WTC11 (cell line): ENCODE data around the gene KIAA1586. TPM values are rescaled to one million over a fixed set of nuclear protein-coding genes. Genes with fewer than 3 reads are reported as not detected.
"Not testable (repeated sequence)": the region's sequence is repeated elsewhere in the genome, so short reads cannot be mapped to it uniquely, and the experiment has no call there.

Source experiments
- ATAC-seq: fragments of 200-7000 bp; cut with Tn5 transposase; 2 replicates; pipeline ENCODE4 v1.10.0; 2021; ENCODE audit warnings: mild to moderate bottlenecking, moderate library complexity
- CTCF ChIA-PET: fragments of 300-600 bp; sonication (Branson Sonifier 250); formaldehyde crosslinking; loops from one replicate; lab custom pipeline; 2021; ENCODE audit warnings: antibody characterized with exemption; lab: Charles Lee
- POLR2A ChIA-PET: fragments of 350-600 bp; sonication (Branson Sonifier 250); formaldehyde crosslinking; loops from one replicate; lab custom pipeline; 2021; ENCODE audit warnings: antibody characterized with exemption; lab: Charles Lee
- DNase-seq: peaks from one replicate; pipeline ENCODE4 v3.0.0; 2021; ENCODE audit warnings: low spot score
- H3K27ac Mint-ChIP-seq: 2 replicates; pipeline ENCODE4 v1.8.0; 2021; ENCODE audit warnings: mixed read lengths
- H3K27me3 Mint-ChIP-seq: 2 replicates; pipeline ENCODE4 v1.8.0; 2021; ENCODE audit warnings: low read depth, mild to moderate bottlenecking, moderate library complexity, mixed read lengths
- H3K36me3 Mint-ChIP-seq: 2 replicates; pipeline ENCODE4 v1.8.0; 2021; ENCODE audit warnings: mixed read lengths
- H3K4me1 Mint-ChIP-seq: 2 replicates; pipeline ENCODE4 v1.8.0; 2022; ENCODE audit warnings: mixed read lengths
- H3K4me3 Mint-ChIP-seq: 2 replicates; pipeline ENCODE4 v1.8.0; 2021; ENCODE audit warnings: mild to moderate bottlenecking, moderate library complexity, mixed read lengths
- H3K9me3 Mint-ChIP-seq: 2 replicates; pipeline ENCODE4 v1.8.0; 2021; ENCODE audit warnings: mixed read lengths
- CBFB ChIP-seq: sonication (generic); formaldehyde crosslinking; IDR thresholded peaks from 2 replicates; pipeline ENCODE4 v1.8.1; 2022; ENCODE audit warnings: mild to moderate bottlenecking, low read depth, missing genetic modification reagents
- CREB1 ChIP-seq: sonication (generic); formaldehyde crosslinking; IDR thresholded peaks from 2 replicates; pipeline ENCODE4 v1.8.0; 2023; ENCODE audit warnings: mild to moderate bottlenecking, missing genetic modification reagents
- ESRRA ChIP-seq: sonication (generic); formaldehyde crosslinking; IDR thresholded peaks from 2 replicates; pipeline ENCODE4 v1.8.1; 2022; ENCODE audit warnings: mild to moderate bottlenecking, missing genetic modification reagents, borderline replicate concordance
- FOXJ3 ChIP-seq: sonication (generic); formaldehyde crosslinking; IDR thresholded peaks from 2 replicates; pipeline ENCODE4 v1.9.0; 2021; ENCODE audit warnings: missing genetic modification reagents, mild to moderate bottlenecking, borderline replicate concordance
- JAZF1 ChIP-seq: fragments of 250-450 bp; sonication (Bioruptor Pico); IDR thresholded peaks from 2 replicates; pipeline ENCODE4 v1.9.0; 2021; ENCODE audit warnings: moderate library complexity, mild to moderate bottlenecking, inconsistent platforms
- MYBL2 ChIP-seq: sonication (generic); formaldehyde crosslinking; IDR thresholded peaks from 2 replicates; pipeline ENCODE4 v1.8.1; 2023; ENCODE audit warnings: mild to moderate bottlenecking, moderate library complexity, missing genetic modification reagents
- NR1H2 ChIP-seq: sonication (generic); formaldehyde crosslinking; IDR thresholded peaks from 2 replicates; pipeline ENCODE4 v1.9.0; 2021; ENCODE audit warnings: mild to moderate bottlenecking, moderate library complexity, missing genetic modification reagents
- RELA ChIP-seq: sonication (generic); formaldehyde crosslinking; IDR thresholded peaks from 2 replicates; pipeline ENCODE4 v1.8.1; 2022; ENCODE audit warnings: missing genetic modification reagents, mild to moderate bottlenecking, borderline replicate concordance
- SP1 ChIP-seq: sonication (generic); formaldehyde crosslinking; conservative IDR thresholded peaks from 2 replicates; pipeline ENCODE4 v1.8.1; 2022; ENCODE audit warnings: missing genetic modification reagents
- TEAD1 ChIP-seq: sonication (generic); formaldehyde crosslinking; IDR thresholded peaks from 2 replicates; pipeline ENCODE4 v1.8.0; 2022; ENCODE audit warnings: mild to moderate bottlenecking, missing genetic modification reagents
- TP53 ChIP-seq: sonication (generic); formaldehyde crosslinking; IDR thresholded peaks from 2 replicates; pipeline ENCODE4 v1.8.1; 2023; ENCODE audit warnings: mild to moderate bottlenecking, missing genetic modification reagents
- ZNF121 ChIP-seq: sonication (generic); formaldehyde crosslinking; IDR thresholded peaks from 2 replicates; pipeline ENCODE4 v1.8.0; 2023; ENCODE audit warnings: missing genetic modification reagents
- ZNF219 ChIP-seq: sonication (generic); formaldehyde crosslinking; IDR thresholded peaks from 2 replicates; pipeline ENCODE4 v1.8.0; 2023; ENCODE audit warnings: missing genetic modification reagents, mild to moderate bottlenecking, borderline replicate concordance
- ZNF232 ChIP-seq: sonication (generic); formaldehyde crosslinking; IDR thresholded peaks from 2 replicates; pipeline ENCODE4 v1.8.0; 2022; ENCODE audit warnings: mild to moderate bottlenecking, missing genetic modification reagents
- ZNF263 ChIP-seq: sonication (generic); formaldehyde crosslinking; IDR thresholded peaks from 2 replicates; pipeline ENCODE4 v1.8.1; 2022; ENCODE audit warnings: low read depth, mild to moderate bottlenecking, moderate library complexity, missing genetic modification reagents
- ZNF317 ChIP-seq: sonication (generic); formaldehyde crosslinking; IDR thresholded peaks from 2 replicates; pipeline ENCODE4 v1.8.1; 2023; ENCODE audit warnings: low read depth, mild to moderate bottlenecking, moderate library complexity, missing genetic modification reagents, borderline replicate concordance
- ZNF396 ChIP-seq: fragments of 250-450 bp; sonication (Bioruptor Pico); IDR thresholded peaks from 2 replicates; pipeline ENCODE4 v1.8.0; 2021; ENCODE audit warnings: mild to moderate bottlenecking, moderate library complexity, borderline replicate concordance
- total RNA-seq: library from RNA; stranded (reverse); gene quantifications from 3 replicates; pipeline ENCODE4 v1.2.3, GENCODE V29; 2021
- TF ChIP-seq, protein P1 (sequence below): fragments of 250-450 bp; sonication (Bioruptor Pico); IDR thresholded peaks from 2 replicates; pipeline ENCODE4 v1.9.0; 2021; ENCODE audit warnings: mild to moderate bottlenecking
- TF ChIP-seq, protein P2 (sequence below): sonication (generic); formaldehyde crosslinking; IDR thresholded peaks from 2 replicates; pipeline ENCODE4 v1.8.1; 2023; ENCODE audit warnings: mild to moderate bottlenecking, missing genetic modification reagents, borderline replicate concordance
- TF ChIP-seq, protein P3 (sequence below): sonication (generic); formaldehyde crosslinking; IDR thresholded peaks from 2 replicates; pipeline ENCODE4 v1.8.1; 2022; ENCODE audit warnings: mild to moderate bottlenecking, moderate library complexity, missing genetic modification reagents
- TF ChIP-seq, protein P4 (sequence below): sonication (generic); formaldehyde crosslinking; IDR thresholded peaks from 2 replicates; pipeline ENCODE4 v1.8.1; 2023; ENCODE audit warnings: mild to moderate bottlenecking, missing genetic modification reagents
- TF ChIP-seq, protein P5 (sequence below): sonication (generic); formaldehyde crosslinking; IDR thresholded peaks from 2 replicates; pipeline ENCODE4 v1.8.1; 2023; ENCODE audit warnings: mild to moderate bottlenecking, missing genetic modification reagents, moderate library complexity

The KIAA1586 gene
- total RNA-seq, 1 experiment from 2014 or later = 17.2 TPM

DNA sequence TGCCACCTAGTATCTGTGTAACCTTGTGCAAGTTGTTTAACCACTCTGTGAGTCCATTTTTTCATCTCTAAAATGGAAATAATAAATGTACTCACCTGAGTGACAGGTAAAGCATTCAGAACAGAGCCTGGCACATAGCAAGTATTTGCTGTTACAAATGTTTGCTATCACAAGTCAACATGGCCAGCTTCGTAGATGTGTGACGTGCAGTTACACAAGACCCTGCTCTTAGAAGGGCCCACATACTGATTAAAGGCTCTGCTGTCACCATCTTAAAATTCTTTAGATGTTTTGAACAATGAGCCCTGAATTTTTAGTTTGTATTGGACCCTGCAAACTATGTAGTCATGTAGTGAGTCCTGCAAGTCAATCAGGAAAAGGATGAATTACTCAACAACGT is 40.4 kb upstream of the KIAA1586 start:
- no peaks in the 10 kb centered on the region for H3K4me1 Mint-ChIP-seq
- no peaks in the 10 kb centered on the region for H3K36me3 Mint-ChIP-seq
- no peak overlapping the region for H3K27ac Mint-ChIP-seq
- no peak for ATAC-seq
- DNase-seq = no peak
- TF ChIP-seq ZNF396 (CRISPR knock-in tag) = no peak
- no peak for TF ChIP-seq CBFB (CRISPR knock-in tag)
- TF ChIP-seq, protein P1, sequence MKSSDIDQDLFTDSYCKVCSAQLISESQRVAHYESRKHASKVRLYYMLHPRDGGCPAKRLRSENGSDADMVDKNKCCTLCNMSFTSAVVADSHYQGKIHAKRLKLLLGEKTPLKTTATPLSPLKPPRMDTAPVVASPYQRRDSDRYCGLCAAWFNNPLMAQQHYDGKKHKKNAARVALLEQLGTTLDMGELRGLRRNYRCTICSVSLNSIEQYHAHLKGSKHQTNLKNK (CRISPR knock-in tag) = no peak
- no peak for TF ChIP-seq ZNF219 (CRISPR knock-in tag)
- no peak for TF ChIP-seq TEAD1 (CRISPR knock-in tag)
- TF ChIP-seq, protein P2, sequence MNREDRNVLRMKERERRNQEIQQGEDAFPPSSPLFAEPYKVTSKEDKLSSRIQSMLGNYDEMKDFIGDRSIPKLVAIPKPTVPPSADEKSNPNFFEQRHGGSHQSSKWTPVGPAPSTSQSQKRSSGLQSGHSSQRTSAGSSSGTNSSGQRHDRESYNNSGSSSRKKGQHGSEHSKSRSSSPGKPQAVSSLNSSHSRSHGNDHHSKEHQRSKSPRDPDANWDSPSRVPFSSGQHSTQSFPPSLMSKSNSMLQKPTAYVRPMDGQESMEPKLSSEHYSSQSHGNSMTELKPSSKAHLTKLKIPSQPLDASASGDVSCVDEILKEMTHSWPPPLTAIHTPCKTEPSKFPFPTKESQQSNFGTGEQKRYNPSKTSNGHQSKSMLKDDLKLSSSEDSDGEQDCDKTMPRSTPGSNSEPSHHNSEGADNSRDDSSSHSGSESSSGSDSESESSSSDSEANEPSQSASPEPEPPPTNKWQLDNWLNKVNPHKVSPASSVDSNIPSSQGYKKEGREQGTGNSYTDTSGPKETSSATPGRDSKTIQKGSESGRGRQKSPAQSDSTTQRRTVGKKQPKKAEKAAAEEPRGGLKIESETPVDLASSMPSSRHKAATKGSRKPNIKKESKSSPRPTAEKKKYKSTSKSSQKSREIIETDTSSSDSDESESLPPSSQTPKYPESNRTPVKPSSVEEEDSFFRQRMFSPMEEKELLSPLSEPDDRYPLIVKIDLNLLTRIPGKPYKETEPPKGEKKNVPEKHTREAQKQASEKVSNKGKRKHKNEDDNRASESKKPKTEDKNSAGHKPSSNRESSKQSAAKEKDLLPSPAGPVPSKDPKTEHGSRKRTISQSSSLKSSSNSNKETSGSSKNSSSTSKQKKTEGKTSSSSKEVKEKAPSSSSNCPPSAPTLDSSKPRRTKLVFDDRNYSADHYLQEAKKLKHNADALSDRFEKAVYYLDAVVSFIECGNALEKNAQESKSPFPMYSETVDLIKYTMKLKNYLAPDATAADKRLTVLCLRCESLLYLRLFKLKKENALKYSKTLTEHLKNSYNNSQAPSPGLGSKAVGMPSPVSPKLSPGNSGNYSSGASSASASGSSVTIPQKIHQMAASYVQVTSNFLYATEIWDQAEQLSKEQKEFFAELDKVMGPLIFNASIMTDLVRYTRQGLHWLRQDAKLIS (CRISPR knock-in tag) = no peak
- TF ChIP-seq, protein P3, sequence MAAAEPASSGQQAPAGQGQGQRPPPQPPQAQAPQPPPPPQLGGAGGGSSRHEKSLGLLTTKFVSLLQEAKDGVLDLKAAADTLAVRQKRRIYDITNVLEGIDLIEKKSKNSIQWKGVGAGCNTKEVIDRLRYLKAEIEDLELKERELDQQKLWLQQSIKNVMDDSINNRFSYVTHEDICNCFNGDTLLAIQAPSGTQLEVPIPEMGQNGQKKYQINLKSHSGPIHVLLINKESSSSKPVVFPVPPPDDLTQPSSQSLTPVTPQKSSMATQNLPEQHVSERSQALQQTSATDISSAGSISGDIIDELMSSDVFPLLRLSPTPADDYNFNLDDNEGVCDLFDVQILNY = no peak
- no peak for TF ChIP-seq ZNF232 (CRISPR knock-in tag)
- no peaks in the 10 kb centered on the region for H3K27me3 Mint-ChIP-seq
- H3K9me3 Mint-ChIP-seq = no peaks in the 10 kb centered on the region
- ChIA-PET CTCF (no interaction called here), POLR2A (no interaction called here)
- no peak overlapping the region for H3K4me3 Mint-ChIP-seq

DNA sequence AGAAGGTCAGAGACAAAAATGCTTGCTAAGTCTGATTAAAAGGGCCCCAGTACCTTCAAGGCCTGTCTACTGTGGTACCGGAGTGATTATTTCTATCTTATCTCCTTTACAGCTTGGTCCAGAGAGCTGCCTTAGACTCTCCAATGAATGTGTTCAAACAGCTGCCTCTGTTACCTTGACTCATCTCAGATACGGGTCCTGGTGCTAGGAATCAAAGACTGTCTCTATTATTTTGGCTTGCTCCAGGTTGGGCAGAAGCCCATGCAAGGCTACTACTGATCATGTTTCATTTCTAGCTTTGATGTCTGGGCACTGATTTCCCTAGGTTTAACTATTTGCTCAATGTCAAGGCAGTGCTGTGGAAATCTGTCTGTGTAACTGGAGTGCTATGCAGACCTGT is 38.4 kb upstream of the KIAA1586 start:
- H3K36me3 Mint-ChIP-seq, DNase-seq, H3K27me3 Mint-ChIP-seq, H3K4me3 Mint-ChIP-seq, H3K9me3 Mint-ChIP-seq, H3K4me1 Mint-ChIP-seq, POLR2A ChIA-PET, ATAC-seq, H3K27ac Mint-ChIP-seq, CTCF ChIA-PET: not testable (repeated sequence)

DNA sequence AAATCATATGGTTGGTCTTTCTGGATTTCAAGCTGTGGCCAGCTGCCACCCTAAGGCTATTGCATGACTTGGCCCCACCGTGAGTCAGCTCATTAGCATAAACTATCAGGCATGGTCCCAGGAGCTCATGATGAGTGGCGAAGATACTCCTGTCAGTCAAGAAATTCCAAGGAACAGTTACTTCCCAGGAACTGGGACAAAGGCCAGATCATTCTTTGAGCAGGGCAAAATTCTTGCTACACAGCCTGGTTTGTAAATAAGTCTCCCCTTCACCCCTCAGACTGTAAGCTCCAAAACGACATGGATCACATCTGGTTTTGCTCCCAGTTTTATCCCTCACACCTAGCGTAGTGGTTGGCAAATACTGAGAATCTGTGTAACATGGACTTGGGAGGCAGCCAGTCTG is 33.0 kb upstream of the KIAA1586 start:
- ChIA-PET CTCF (interaction anchor here (0.5 to 0.8 kb wide), 2 partner anchors 94 to 111 kb away, joined by 4 read pairs; no protein-coding TSS in a partner anchor), POLR2A (no interaction called here)
- Mint-ChIP-seq H3K27ac (no peak overlapping the region), H3K4me1 (no peaks in the 10 kb centered on the region), H3K4me3 (no peak overlapping the region), H3K27me3 (no peaks in the 10 kb centered on the region), H3K36me3 (no peaks in the 10 kb centered on the region), H3K9me3 (no peaks in the 10 kb centered on the region)
- DNase-seq (no peak), ATAC-seq (no peak)
- TF ChIP-seq SP1 (CRISPR knock-in tag) (no peak), TP53 (CRISPR knock-in tag) (no peak), ZNF232 (CRISPR knock-in tag) (no peak), CREB1 (CRISPR knock-in tag) (no peak), ZNF263 (no peak), ZNF396 (CRISPR knock-in tag) (no peak), MYBL2 (CRISPR knock-in tag) (no peak), RELA (CRISPR knock-in tag) (no peak), JAZF1 (CRISPR knock-in tag) (no peak), NR1H2 (CRISPR knock-in tag) (no peak), ESRRA (no peak), ZNF121 (CRISPR knock-in tag) (no peak), FOXJ3 (CRISPR knock-in tag) (no peak), ZNF317 (no peak)
- TF ChIP-seq, protein P3 = no peak
- TF ChIP-seq, protein P4, sequence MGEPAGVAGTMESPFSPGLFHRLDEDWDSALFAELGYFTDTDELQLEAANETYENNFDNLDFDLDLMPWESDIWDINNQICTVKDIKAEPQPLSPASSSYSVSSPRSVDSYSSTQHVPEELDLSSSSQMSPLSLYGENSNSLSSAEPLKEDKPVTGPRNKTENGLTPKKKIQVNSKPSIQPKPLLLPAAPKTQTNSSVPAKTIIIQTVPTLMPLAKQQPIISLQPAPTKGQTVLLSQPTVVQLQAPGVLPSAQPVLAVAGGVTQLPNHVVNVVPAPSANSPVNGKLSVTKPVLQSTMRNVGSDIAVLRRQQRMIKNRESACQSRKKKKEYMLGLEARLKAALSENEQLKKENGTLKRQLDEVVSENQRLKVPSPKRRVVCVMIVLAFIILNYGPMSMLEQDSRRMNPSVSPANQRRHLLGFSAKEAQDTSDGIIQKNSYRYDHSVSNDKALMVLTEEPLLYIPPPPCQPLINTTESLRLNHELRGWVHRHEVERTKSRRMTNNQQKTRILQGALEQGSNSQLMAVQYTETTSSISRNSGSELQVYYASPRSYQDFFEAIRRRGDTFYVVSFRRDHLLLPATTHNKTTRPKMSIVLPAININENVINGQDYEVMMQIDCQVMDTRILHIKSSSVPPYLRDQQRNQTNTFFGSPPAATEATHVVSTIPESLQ (CRISPR knock-in tag) = no peak
- TF ChIP-seq, protein P5, sequence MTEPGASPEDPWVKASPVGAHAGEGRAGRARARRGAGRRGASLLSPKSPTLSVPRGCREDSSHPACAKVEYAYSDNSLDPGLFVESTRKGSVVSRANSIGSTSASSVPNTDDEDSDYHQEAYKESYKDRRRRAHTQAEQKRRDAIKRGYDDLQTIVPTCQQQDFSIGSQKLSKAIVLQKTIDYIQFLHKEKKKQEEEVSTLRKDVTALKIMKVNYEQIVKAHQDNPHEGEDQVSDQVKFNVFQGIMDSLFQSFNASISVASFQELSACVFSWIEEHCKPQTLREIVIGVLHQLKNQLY (CRISPR knock-in tag) = no peak
